Cardiac muscle cell (in vitro differentiated cells and primary cell): Measurements from ENCODE around the gene SERBP1. TPM values are rescaled to one million over a fixed set of nuclear protein-coding genes. Genes with fewer than 3 reads are reported as not detected.

Source experiments
- DNase-seq, 2 donors: peaks; one replicate each; pipeline versions ENCODE4 v3.0.0 to v3.0.0-alpha.2; 2010 to 2017; ENCODE audit warnings: low read depth in 1 of 2, low spot score in 1 of 2
- H3K27ac ChIP-seq: fragments of 200-600 bp; sonication (generic); 2 replicates; pipeline ENCODE4 v1.5.1; 2016
- H3K27me3 ChIP-seq: fragments of 200-600 bp; sonication (generic); 2 replicates; pipeline ENCODE4 v1.6.0; 2016; ENCODE audit warnings: control low read depth
- H3K36me3 ChIP-seq: fragments of 200-600 bp; sonication (generic); 2 replicates; pipeline ENCODE4 v1.5.1; 2016; ENCODE audit warnings: control low read depth
- H3K4me1 ChIP-seq: fragments of 200-600 bp; sonication (generic); 2 replicates; pipeline ENCODE4 v1.8.1; 2017; ENCODE audit warnings: low read depth, mild to moderate bottlenecking, mixed run types
- H3K4me3 ChIP-seq: fragments of 200-600 bp; sonication (generic); 2 replicates; pipeline ENCODE4 v1.5.1; 2016; ENCODE audit warnings: mild to moderate bottlenecking
- H3K9me3 ChIP-seq: fragments of 200-600 bp; sonication (generic); 2 replicates; pipeline ENCODE4 v1.5.1; 2017; ENCODE audit warnings: low read depth, mild to moderate bottlenecking, control low read depth
- polyA plus RNA-seq: library from polyadenylated mRNA; unstranded; fragments of >200 nt; fragmentation: Nextera tagmentation; extraction: Ambion mirVana; gene quantifications from 2 replicates; pipeline ENCODE4 v1.2.1, GENCODE V29; 2016
- total RNA-seq: library from RNA; depleted of rRNA; stranded (reverse); fragments of >200 nt; gene quantifications from 2 replicates; pipeline ENCODE4 v1.2.3, GENCODE V29; 2016
- TF ChIP-seq, protein P1 (sequence below): IDR thresholded peaks from 2 replicates; pipeline ENCODE4 v1.5.1; 2012; ENCODE audit warnings: low read depth, mild to moderate bottlenecking, low read length

SERBP1 gene
- total and polyA plus RNA-seq, 2 experiments from 2014 or later: 136 to 433 TPM

DNA sequence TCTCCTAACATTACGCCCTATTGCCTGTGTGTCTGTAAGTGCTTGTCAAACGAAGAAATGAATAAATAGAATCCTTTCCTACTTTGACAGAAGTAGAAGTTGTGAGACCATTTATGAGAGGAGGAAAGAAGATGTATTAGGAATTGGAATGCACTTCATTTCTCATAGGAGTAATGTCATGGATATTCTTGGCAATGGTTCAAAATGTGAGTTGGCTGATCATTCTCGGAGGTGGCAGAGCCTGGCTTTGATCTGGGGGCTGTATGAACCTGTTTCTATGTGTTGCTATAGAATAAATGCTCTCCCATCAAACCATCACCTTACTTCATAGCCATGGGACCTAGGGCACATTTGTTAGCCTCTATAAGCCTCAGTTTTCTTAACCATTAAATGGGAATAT lies 10.1 kb upstream of the SERBP1 start:
- H3K27ac ChIP-seq: no peak overlapping the region
- H3K36me3 ChIP-seq: no peaks in the 10 kb centered on the region
- H3K4me1 ChIP-seq: peaks cover 34% of the 10 kb centered on the region
- no peaks in the 10 kb centered on the region for H3K9me3 ChIP-seq
- H3K27me3 ChIP-seq: no peaks in the 10 kb centered on the region
- H3K4me3 ChIP-seq: no peak overlapping the region
- no peak for DNase-seq
- TF ChIP-seq, protein P1, sequence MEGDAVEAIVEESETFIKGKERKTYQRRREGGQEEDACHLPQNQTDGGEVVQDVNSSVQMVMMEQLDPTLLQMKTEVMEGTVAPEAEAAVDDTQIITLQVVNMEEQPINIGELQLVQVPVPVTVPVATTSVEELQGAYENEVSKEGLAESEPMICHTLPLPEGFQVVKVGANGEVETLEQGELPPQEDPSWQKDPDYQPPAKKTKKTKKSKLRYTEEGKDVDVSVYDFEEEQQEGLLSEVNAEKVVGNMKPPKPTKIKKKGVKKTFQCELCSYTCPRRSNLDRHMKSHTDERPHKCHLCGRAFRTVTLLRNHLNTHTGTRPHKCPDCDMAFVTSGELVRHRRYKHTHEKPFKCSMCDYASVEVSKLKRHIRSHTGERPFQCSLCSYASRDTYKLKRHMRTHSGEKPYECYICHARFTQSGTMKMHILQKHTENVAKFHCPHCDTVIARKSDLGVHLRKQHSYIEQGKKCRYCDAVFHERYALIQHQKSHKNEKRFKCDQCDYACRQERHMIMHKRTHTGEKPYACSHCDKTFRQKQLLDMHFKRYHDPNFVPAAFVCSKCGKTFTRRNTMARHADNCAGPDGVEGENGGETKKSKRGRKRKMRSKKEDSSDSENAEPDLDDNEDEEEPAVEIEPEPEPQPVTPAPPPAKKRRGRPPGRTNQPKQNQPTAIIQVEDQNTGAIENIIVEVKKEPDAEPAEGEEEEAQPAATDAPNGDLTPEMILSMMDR: no peak

- H3K27ac ChIP-seq: no peak overlapping the region
- no peaks in the 10 kb centered on the region for H3K36me3 ChIP-seq
- TF ChIP-seq, protein P1: no peak
- H3K27me3 ChIP-seq: no peaks in the 10 kb centered on the region
- H3K4me1 ChIP-seq: peaks cover 34% of the 10 kb centered on the region
- no peak overlapping the region for H3K4me3 ChIP-seq
- peak in 1 of 2 donors; percentile 11 for DNase-seq
- H3K9me3 ChIP-seq: no peaks in the 10 kb centered on the region
Measured at GRCh38 chr1:67439277-67440029, 9.3 kb upstream of the SERBP1 start.

- Histone ChIP-seq H3K27me3 (no peaks in the 10 kb centered on the region), H3K27ac (no peak overlapping the region), H3K36me3 (no peaks in the 10 kb centered on the region), H3K4me3 (no peak overlapping the region), H3K9me3 (no peaks in the 10 kb centered on the region), H3K4me1 (peaks cover 49% of the 10 kb centered on the region)
- DNase-seq: no peak
- TF ChIP-seq, protein P1: no peak
Measured at GRCh38 chr1:67437961-67438360, 7.8 kb upstream of the SERBP1 start.

DNA sequence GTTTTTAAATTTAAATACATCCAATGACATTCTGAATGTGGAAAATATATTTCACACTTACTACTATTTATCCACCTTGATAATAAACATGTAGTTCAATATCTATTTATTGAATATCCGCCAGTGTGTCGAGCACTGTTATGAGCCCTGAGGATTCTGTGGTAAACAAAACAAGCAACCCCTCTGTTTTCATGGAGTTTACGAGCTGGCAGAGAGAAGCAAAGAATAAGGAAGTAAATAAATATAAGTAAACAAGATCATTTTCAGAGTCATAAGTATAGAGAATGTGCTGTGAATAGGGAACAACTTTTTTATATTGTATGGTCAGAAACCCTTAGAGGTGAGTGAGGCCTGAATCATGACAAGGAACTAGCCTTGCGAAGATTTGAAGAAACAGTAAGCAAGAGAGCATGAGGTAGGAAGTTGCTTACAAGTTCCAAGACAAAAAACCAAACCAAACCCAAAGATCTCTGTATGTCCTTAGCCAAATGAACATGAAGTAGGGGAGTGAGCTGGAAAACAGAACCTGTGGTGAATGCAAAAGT lies 6.4 kb upstream of the SERBP1 start:
- Histone ChIP-seq H3K4me1 (peaks cover 58% of the 10 kb centered on the region), H3K4me3 (no peak overlapping the region), H3K27ac (no peak overlapping the region), H3K27me3 (no peaks in the 10 kb centered on the region), H3K36me3 (no peaks in the 10 kb centered on the region), H3K9me3 (no peaks in the 10 kb centered on the region)
- DNase-seq: no peak
- TF ChIP-seq, protein P1: no peak

- H3K4me3 ChIP-seq: no peak overlapping the region
Measured at GRCh38 chr1:67434491-67434890, 4.3 kb upstream of the SERBP1 start.

More at GRCh38 chr1:67434491-67434890, 4.3 kb upstream of the SERBP1 start:
- no peaks in the 10 kb centered on the region for H3K27me3 ChIP-seq
- TF ChIP-seq, protein P1: no peak
- H3K36me3 ChIP-seq: no peaks in the 10 kb centered on the region
- no peak overlapping the region for H3K27ac ChIP-seq
- no peak for DNase-seq
- H3K4me1 ChIP-seq: peaks cover 48% of the 10 kb centered on the region
- H3K9me3 ChIP-seq: no peaks in the 10 kb centered on the region
